Vagina (tissue), 2 donors: ENCODE measurements around the gene PIP5KL1.

Experiments used
- POLR2A ChIP-seq, 2 donors: fragments of 450-650 bp; IDR thresholded peaks; one replicate each; pipeline ENCODE4 v1.6.1; 2017; ENCODE audit warnings: antibody characterized with exemption in 2 of 2, mild to moderate bottlenecking in 2 of 2, moderate library complexity in 2 of 2
- POLR2AphosphoS5 ChIP-seq, 2 donors: sonication (generic); formaldehyde crosslinking; IDR thresholded peaks; one replicate each; pipeline ENCODE4 v1.9.0; 2017; ENCODE audit warnings: antibody characterized with exemption in 2 of 2, mild to moderate bottlenecking in 2 of 2, low read depth in 1 of 2; ENCODE audit not compliant: insufficient read depth in 1 of 2
- TF ChIP-seq, protein P1 (sequence below), 3 experiments: fragments of 450-650 bp in 2 of 3; fragments of 200-600 bp in 1 of 3; sonication (generic) in 1 of 3; IDR thresholded peaks; one replicate each; pipeline ENCODE4 v1.5.1; 2017 to 2019; ENCODE audit warnings: antibody characterized with exemption in 3 of 3, mild to moderate bottlenecking in 2 of 3, moderate library complexity in 2 of 3

DNA sequence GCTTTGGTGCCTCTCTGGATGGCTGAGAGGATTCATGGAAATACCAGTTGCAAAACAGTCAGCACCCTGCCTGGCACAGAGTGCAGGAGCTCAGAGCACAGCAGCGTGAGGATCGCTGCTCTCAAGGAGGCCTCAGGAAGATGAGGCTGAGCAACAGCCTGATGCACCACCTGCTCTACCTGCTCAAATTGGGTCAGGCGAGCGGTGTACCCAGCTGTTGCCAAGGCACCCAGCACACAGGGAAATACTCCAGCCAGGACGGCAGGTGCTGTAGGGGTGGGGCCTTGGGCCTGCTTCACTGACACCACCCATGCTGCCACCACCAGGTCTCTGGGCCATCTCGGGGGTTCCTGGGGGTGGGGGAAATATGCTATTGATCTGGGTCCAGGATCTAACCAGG, 45.9 kb upstream of the PIP5KL1 start:
- TF ChIP-seq, protein P1, sequence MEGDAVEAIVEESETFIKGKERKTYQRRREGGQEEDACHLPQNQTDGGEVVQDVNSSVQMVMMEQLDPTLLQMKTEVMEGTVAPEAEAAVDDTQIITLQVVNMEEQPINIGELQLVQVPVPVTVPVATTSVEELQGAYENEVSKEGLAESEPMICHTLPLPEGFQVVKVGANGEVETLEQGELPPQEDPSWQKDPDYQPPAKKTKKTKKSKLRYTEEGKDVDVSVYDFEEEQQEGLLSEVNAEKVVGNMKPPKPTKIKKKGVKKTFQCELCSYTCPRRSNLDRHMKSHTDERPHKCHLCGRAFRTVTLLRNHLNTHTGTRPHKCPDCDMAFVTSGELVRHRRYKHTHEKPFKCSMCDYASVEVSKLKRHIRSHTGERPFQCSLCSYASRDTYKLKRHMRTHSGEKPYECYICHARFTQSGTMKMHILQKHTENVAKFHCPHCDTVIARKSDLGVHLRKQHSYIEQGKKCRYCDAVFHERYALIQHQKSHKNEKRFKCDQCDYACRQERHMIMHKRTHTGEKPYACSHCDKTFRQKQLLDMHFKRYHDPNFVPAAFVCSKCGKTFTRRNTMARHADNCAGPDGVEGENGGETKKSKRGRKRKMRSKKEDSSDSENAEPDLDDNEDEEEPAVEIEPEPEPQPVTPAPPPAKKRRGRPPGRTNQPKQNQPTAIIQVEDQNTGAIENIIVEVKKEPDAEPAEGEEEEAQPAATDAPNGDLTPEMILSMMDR (IDR thresholded peaks at IDR 0.05), result no peak
- TF ChIP-seq POLR2A (IDR thresholded peaks at IDR 0.05), result no peak
- peak in 1 of 2 donors; percentile 14 for TF ChIP-seq POLR2AphosphoS5 (IDR thresholded peaks at IDR 0.05; ENCODE audit: insufficient read depth in 1 of 2, low read depth in 1 of 2)
